NAMALWA (cell line): Measurements from ENCODE around the gene TFEB.

Experiments used
- DNase-seq: peaks from one replicate; pipeline ENCODE4 v3.0.0-alpha.2; 2015; ENCODE audit warnings: low spot score

TFEB gene

GRCh38 chr6:41705996-41706835 lies 29.2 kb downstream of the TFEB start:
- peak; percentile 96 for DNase-seq

DNA sequence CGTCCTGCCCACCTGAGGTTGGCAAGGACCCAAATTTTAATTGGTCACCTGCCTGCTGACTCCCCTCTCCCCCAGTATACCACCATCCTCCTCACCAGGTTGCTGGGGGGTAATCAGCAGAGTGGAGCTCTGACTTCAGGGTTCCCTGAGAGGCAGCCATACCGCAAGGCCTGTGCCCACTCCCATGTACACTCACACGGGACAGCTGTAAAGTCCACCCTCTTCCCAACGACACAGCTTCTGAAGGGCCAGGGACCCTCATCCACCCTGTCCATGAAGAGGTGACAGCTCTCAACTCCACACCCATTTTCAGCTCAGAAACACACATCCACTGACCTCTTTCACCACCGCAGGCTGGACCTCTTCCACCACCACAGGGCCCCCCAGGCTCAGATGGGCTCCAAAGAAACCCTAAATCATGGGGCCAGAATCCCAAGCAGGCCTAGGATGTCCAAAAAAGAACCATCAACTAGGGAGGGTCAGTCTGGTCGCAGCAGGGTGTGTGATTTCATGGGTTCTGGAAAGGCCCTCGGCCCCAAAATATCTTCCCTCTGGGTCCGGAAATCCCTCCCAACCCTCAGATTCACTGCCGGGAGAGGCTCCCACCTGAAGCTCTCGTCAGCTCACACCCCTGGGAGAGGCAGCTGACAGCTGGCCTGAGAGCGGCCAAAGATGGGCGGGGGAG lies 30.0 kb downstream of the TFEB start:
- DNase-seq = peak; percentile 38

DNA sequence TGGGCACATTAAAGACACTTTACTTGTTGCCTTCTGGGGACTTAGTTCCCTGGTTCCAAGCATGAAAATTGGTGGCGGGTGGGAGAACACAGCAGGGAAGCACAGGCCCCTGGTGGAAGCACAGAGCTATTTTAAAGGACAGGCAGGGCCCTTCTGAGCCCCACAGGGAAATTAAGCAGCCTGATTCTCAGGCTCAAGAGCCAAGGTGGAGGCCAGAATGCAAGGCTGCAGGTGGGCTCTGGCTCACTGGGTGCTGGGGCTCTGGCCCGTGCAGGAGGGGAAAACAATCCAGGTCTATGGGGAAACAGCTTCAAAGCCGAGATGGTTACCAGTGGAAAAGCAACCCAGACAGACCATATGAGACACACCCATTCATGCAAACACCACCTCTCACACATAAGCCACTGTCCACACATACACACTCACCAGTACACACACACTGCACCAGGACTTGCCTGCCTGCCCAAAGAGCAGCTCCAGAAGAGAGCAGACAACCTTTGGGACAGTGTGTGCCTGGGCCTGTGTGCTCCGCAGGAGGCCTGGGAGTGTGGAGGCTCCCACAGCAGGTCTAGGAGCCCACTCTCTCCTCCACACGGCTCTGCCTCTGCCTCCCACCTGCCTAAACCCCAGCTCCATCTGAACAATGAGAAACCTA lies 30.6 kb downstream of the TFEB start:
- peak; percentile 53 for DNase-seq

GRCh38 chr6:41704028-41704427 lies 31.4 kb downstream of the TFEB start:
- no peak for DNase-seq

DNA sequence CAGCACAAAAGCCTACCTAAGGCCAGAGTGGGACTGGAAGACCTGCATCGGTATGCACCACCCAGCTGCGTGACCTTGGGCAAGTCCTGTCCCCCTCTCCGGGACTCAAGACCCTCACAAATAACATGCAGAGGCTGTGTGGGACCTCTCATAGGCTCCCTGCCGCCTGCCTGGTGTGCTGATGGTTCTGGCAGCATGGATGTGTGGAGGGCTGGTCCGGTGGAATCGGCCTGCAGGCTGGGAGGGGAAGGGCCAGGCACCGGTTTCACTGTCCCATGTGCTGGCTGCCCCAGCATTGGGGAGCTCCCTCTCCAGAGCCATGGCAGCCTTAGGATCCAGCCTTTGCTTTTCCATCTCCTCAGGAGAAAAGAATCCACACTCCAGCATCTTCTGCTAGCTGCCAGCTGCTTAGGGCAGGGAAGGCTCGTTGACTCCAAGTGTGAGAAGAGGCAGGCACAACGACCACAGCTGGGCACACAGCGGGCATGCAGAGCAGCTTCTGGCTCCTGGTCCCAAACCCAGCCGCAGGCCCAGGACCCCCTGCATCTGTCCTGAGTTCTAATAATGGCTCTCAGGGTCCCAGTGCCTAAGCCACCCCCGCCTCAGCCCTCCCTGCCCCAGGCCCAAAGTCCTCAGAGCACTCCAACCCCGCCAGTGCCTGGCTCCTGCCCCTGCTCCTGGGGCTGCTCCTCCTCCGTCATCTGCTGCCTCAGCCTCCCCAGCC lies 32.5 kb downstream of the TFEB start:
- no peak for DNase-seq

DNA sequence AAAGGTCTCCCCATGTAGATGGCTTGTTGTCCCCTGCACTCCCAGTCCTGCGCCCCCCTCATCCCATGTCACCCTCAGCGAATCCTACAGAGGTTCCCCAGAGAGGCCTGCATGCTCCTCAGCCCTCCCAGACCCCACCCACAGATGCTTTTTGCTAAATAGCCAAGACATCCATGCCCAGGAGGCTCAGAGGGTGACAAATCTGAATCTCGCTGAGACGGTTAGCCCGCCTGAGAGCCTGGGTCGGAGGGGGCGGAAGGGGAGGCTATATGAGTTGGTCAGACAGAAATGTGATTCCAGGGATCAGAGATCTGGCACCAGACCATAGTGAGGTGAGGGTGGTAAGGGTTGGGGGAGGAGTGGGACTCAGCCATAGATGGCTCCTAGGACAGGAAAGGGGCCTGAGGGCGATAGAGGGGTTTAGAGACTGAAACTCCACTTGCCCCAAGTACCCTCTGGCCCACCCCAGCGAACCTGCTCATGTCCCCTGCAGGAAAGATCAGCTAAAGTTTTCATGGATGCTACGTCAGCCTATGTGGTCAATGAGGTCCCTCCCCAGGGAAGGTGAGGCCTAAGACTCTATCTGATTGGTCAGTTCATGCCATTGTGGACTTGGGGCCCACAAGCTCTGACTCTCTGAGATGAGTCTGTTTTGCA lies 33.2 kb downstream of the TFEB start:
- DNase-seq = no peak

DNA sequence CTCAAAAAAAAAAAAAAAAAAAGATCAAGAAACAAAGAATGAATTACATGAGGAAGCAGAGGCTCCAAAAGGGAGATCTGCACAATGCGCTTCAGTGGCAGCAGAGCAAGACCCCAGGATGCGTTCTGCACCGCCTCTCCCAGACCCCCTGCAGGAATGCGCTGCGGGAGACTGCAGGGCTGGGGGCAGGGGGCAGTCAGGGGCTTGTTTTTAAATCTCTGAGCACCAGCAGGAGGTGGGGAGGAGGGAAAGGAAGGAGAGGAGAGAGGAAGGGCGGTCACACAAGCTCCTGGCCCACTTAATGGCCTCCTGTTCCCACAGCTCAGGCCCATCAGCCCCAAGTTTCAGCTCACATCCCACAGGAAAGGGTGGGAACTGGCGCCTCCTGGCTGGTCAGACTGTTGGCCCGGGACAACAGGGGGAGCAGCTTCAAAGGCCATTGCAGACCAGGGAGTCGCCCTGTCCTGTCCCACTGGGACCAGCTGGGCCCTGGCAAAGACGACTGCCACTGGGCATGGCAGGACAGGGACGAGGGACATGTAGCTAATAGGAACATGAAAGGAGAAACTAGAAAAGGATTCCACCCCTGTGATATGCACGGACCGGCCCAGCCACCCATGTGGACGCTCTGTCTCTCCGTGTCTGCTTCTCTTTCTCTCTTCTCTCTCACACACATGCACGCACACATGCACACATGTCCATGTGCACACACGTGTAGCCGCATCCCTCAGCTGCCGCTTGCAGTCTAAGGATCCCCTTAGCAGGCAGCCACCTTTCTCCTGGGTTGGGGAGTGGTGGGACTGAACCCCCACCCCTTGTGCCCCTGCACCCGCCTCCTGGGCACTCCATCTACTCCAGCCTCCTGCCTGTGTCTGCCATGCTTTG lies 34.7 kb downstream of the TFEB start:
- DNase-seq = no peak

DNA sequence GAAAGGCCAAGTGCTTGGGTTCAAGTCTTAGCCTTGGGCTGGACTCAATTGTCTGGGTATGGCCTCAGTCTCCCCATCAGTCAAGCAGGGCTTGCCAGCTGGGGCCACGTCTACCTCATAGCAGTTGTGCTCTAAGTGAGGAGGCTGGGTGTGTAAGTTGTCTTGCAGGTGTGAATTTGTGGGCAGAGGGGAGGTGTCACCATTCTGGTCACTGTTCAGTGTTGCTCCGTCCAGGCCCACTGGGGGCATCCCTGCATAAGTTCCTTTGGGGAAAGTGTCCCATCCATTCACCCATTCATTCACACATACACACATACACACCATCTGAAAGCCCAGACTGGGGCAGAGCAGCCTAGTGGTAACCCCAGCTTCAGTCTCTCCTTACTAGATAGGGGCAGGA lies 36.3 kb downstream of the TFEB start:
- no peak for DNase-seq

DNA sequence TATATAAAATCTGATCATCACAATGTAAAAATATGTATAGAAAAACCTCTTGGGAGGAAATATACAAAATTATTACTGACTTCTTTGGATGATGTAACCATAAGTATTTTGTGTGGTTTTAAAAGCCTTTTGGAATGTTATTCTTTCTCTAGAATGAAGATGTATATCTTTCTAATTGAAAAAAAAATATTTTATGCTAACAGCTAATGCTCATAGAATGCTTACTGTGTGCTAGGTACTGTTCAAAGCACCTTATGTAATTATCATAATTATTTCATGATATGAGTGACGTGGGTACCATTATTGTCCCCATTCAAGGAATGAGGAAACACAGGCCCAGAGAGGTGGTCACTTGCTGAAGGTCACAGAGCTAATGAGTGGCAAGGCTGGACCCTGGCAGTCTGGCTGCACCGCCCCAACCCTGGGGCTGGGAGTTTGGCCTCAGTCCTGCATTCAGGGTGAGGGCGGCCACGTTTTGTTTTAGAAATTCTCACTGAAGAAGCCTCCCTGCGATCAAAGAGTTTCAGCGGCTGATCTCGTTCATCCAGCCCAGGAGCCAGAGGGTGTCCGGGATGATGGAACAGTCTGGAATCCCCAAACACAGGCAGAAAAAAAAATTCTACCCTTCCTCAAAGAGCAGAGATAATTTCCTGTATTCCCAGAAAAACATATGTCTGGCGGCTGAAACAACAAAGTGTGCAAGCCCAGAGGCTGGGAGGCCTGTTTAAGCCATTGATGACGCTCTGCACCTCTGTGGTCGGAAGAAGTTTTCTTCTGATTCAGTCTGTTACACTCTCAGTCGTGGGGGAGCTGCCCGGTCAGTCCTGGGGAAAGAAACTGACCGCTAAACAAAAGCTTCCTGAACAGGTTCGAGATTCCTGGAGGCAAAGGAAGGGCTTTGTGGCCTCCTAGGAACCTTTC lies 37.3 kb downstream of the TFEB start:
- no peak for DNase-seq

- DNase-seq = no peak
Measured at GRCh38 chr6:41696788-41697187, 38.6 kb downstream of the TFEB start.

- DNase-seq = no peak
Measured at GRCh38 chr6:41695825-41696224, 39.6 kb downstream of the TFEB start.

DNA sequence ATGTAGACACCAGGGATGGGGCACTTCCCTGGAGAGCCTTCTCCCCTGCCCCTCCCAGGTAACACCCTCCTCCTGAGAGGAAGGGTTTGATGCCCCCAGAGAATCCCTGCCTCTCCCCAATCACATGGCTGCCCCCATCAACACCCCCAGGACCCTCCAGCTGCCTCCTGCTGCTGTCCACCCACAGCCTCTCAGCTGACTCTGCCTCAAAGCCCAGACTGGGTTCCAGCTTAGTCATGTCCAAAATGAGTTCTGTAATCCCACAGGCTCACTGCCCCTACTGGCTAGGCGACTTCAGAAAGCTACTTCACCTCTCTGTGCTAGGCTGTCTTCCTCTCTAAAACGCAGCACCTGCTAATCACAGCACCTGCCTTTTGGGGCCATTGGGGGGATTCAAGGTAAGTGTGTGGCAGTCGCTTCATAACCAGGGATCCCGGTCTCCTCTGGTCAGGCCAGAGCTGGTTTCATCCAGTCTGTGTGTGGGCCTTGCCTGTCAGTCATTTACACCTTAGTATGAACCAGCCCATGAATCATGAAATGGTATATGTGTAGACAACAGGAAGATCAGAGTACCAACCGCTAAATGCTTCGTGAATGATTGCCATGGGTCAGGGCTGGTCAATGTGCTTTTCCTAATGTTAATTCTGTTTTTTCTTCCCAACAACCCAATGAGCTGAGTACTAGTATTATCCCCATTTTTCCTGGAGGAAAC lies 40.4 kb downstream of the TFEB start:
- DNase-seq = no peak

DNA sequence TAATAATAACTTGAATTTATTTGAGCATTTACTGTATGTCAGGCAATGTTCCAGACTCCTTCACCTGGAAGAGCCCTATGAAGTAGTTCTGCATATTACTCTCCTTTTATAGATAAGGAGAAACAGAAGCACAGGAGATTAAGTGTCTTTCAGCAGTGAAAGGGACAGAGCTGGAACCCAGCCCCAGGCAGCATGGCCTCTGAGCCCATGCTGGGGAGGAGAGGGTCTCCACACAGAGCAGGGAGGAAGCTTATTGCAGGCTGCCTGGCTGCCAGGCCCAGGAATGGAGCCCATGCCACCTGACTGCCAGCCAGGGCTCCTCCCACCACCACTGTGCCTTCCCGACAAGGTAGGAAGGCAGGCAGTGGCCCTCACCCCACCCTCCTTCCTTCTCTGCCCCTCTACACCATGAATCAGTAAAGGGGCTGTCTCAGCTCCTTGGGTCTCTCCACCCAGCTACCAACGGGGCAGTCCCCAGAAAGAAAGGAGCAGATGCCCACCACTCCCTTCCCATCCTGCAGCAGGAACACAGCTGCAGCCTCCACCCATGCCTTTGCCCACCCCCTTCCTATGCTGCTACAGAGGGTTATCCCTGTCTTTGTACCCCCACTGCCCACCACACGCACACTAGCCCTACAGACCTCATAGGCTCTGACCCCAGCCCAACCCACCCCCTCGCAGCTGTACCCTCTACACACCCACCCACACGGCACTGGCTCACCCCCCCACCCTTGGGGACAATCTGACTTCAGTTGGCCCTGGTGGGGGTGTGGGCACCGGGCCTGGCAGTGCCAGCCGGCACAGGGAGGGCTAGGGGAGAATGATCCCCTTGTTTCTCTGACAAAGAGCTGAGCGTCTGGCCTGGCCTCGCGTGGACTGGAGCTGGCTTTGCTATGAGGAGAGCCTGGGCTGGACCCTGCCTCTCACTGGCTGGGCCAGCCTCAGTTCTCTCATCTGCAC lies 41.8 kb downstream of the TFEB start:
- DNase-seq = no peak

GRCh38 chr6:41692730-41693129 lies 42.7 kb downstream of the TFEB start:
- DNase-seq = no peak

GRCh38 chr6:41692080-41692675 lies 43.2 kb downstream of the TFEB start:
- no peak for DNase-seq

DNA sequence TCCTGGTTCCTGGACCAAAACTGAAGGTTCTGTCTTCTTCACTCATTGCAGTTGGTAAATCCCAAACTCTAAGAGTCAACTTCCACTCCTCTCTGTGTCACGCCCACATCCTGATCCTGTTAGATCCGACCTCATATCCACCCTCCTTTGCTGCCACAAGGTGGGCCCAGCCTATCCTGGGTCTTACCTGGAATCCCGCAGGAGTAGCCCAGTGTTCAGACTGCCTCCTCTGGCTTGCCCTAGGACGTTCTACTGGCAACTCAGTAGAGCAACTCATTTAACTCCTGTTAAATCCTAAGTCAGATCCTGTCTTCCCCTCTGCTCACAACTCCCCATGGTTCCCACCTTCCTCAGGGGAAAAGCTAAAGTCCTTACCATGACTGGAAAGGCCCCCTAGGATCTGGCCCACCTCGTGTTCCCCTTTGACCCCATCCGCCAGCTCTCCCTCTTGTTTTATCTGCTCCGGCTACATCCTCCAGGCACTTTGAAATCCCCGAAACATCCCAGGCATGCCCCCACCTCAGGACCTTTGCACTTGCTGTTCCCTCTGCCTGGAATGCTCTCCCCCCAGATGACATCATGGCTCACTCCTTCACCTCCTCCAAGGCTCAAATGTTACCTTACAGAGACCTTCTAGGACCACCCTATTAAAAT lies 43.9 kb downstream of the TFEB start:
- no peak for DNase-seq
